ENCODE data around the gene EXOSC1. TPM values are rescaled to one million over a fixed set of nuclear protein-coding genes. Genes with fewer than 3 reads are reported as not detected.

The EXOSC1 gene
- total RNA-seq, 1 experiment from 2014 or later = 56.5 TPM

- Mint-ChIP-seq H3K4me3 (ENCODE audit: unreplicated experiment) (no peak overlapping the region), H3K36me3 (ENCODE audit: insufficient read depth, unreplicated experiment) (peaks cover 82% of the 10 kb centered on the region), H3K4me1 (ENCODE audit: insufficient read depth, unreplicated experiment) (no peaks in the 10 kb centered on the region), H3K27ac (ENCODE audit: low read depth, unreplicated experiment) (no peak overlapping the region), H3K27me3 (ENCODE audit: insufficient read depth, unreplicated experiment) (no peaks in the 10 kb centered on the region), H3K9me3 (ENCODE audit: unreplicated experiment) (no peaks in the 10 kb centered on the region)
- TF ChIP-seq CTCF (IDR thresholded peaks at IDR 0.05; ENCODE audit: unreplicated experiment) = no peak
- no peak for DNase-seq (ENCODE audit: unreplicated experiment)
- intact Hi-C loops (cut with micrococcal nuclease) = no loop called here
- CTCF ChIA-PET = interaction anchor here (0.9 kb wide), 1 partner anchor 109 kb away, joined by 5 read pairs; no protein-coding TSS in a partner anchor
- no TSS peak for BruUV-seq (replicated peaks)
- POLR2A ChIA-PET = interaction anchor here (0.8 to 1.2 kb wide), 3 partner anchors 12 to 54 kb away, joined by 3 read pairs; partner anchors contain the start of gene RRP12
These were observed 57.7 kb downstream of the EXOSC1 start for GRCh38 chr10:97388152-97388551.

Other genes starting within 250 kb of the EXOSC1 start
- gene ARHGAP19, start 153.4 kb downstream of the EXOSC1 start, total RNA-seq (2022) = 10.6 and 11.7 TPM in 2 replicates
- gene FRAT1, start 126.7 kb downstream of the EXOSC1 start, total RNA-seq (2022) = 1.9 and 2.1 TPM in 2 replicates
- gene FRAT2, start 111.3 kb downstream of the EXOSC1 start, total RNA-seq (2022) = 9.0 and 11.4 TPM in 2 replicates
- gene RRP12, start 44.7 kb downstream of the EXOSC1 start, total RNA-seq (2022) = 66.1 and 86.7 TPM in 2 replicates
- gene PGAM1, start 19.8 kb downstream of the EXOSC1 start, total RNA-seq (2022) = 235 and 248 TPM in 2 replicates
- gene ZDHHC16, start 169 bp upstream of the EXOSC1 start, total RNA-seq (2022) = 44.9 and 48.0 TPM in 2 replicates
- gene MMS19, start 52.4 kb upstream of the EXOSC1 start, total RNA-seq (2022) = 67.0 and 67.2 TPM in 2 replicates
- gene UBTD1, start 52.9 kb upstream of the EXOSC1 start, total RNA-seq (2022) = 7.2 and 7.8 TPM in 2 replicates
- 1.8 and 5.8 TPM in 2 replicates for gene ANKRD2, start 126.8 kb upstream of the EXOSC1 start, total RNA-seq (2022)
- gene HOGA1, start 138.4 kb upstream of the EXOSC1 start, total RNA-seq (2022) = 0.88 and 1.7 TPM in 2 replicates
- 0.26 TPM in 1 of 2 replicates, not detected in the other for gene C10orf62, start 143.7 kb upstream of the EXOSC1 start, total RNA-seq (2022)
- 14.2 and 14.5 TPM in 2 replicates for gene MORN4, start 187.5 kb upstream of the EXOSC1 start, total RNA-seq (2022)
- 23.5 and 26.6 TPM in 2 replicates for gene PI4K2A, start 194.7 kb upstream of the EXOSC1 start, total RNA-seq (2022)
- gene AVPI1, start 241.2 kb upstream of the EXOSC1 start, total RNA-seq (2022) = 276 and 305 TPM in 2 replicates